Frontal cortex (tissue), 4 donors: ENCODE results near the gene KLF2. TPM values are rescaled to one million over a fixed set of nuclear protein-coding genes. Genes with fewer than 3 reads are reported as not detected.

ENCODE experiments used
- DNase-seq, 2 donors: peaks; one replicate each; pipeline ENCODE4 v3.0.0; 2012; ENCODE audit warnings: low spot score in 2 of 2
- FAIRE-seq: peaks from 2 replicates; lab custom pipeline; 2012; peaks lifted over from hg19 to GRCh38; lab: Jason Lieb, UNC
- total RNA-seq: library from RNA; depleted of rRNA; stranded (reverse); fragments of >200 nt; gene quantifications from one replicate; pipeline ENCODE4 v1.2.3, GENCODE V29; 2014
- donor health status: control.
- donor health status: control.
- donor health status: control.

KLF2 gene
- total RNA-seq, 1 donor from 2014 or later: 2.4 TPM

DNA sequence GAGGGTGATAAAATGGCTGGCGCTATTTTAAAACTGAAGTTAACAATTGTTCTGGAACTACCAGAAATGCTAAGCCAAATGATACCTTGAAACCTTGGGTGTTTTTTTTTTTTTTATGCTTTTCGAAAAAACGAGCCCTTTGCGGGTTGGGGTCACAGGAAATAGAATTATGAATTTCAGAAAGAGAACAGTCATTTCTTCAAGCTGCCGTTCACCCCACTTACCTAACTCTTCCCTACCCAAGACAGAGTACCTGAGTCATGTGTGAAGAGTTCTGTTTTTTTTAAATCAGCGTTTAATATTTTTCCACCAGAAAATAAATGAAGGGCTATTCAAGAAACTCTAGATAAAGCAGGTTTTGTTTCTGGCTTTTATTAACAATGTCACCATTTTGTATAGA is 35.3 kb downstream of the KLF2 start:
- FAIRE-seq (no peak), DNase-seq (no peak)

DNA sequence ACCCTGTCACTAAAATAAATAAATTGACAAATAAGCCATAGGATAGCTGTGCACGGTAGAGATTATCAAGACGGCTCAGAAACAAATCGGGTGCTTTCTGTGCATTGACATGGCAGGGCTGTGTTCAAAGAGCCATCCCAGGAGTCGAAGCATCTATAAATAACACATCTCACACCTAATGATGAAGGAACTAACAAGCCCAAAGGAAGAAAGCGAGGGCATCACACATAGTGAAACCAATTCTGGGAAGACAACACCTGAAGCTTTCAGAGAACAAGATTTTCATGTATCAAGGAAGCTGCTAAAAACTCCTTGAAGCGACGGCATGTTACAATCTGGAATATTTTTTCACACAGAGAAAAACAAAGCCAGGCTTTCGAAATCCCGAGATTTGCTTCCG is 36.1 kb downstream of the KLF2 start:
- DNase-seq: no peak
- no peak for FAIRE-seq

- FAIRE-seq: no peak
- no peak for DNase-seq
Observed at GRCh38 chr19:16361254-16361653, 36.6 kb downstream of the KLF2 start.

DNA sequence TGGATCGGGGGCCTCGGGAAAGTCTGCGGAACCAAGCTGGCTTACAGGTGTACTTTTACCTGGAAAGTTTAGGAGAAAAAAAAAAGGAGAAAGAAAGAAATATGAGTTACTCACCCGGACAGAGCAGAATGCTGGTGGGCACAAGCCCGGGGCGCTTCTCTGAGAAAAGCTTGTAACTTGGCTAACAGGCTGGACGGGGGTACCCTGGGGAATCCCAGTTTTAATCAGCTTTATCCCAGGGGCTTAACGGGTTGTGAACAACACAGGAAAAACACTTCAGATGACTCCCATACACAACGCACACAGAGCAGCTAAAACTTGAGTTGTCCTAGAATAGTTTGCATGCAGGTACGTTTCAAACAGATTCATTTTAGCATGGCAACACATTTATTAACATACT is 37.3 kb downstream of the KLF2 start:
- no peak for DNase-seq
- no peak for FAIRE-seq

DNA sequence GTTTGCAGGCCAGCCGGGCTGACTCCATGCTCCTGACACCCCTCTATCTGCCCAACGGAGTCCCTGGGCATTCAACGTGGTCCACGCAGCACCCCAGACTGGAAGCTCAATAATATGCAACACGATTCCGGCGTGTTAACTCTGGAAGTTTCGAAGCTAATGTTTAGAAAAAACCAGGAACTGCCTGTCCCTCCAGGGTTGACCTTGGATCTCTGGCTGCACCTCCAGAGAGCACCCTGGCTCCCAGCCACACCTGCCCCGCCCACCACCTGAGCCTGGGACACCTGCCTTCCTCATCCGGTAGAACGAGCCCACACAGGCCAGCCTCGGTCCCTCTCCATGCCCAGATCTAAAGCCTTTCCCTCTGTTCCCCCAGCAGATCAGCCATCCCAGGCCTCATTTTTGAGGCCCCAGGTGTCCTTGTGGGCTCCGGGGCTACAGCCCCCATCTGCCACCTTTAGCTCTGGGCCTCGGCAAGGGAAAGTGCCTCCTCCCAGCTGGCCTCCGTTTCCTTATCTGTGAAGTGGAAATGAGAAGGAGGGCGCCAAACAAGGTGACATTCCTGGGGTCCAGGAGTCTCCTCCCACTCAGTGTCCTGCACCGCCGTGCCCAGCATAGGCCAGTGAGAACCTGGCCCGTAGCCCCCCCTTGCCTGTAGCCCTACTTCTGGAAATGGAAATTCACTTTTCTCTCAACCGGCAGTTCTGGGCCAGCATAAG is 38.7 kb downstream of the KLF2 start:
- DNase-seq (no peak), FAIRE-seq (no peak)

- DNase-seq: no peak
- no peak for FAIRE-seq
Observed at GRCh38 chr19:16363852-16364230, 39.2 kb downstream of the KLF2 start.

DNA sequence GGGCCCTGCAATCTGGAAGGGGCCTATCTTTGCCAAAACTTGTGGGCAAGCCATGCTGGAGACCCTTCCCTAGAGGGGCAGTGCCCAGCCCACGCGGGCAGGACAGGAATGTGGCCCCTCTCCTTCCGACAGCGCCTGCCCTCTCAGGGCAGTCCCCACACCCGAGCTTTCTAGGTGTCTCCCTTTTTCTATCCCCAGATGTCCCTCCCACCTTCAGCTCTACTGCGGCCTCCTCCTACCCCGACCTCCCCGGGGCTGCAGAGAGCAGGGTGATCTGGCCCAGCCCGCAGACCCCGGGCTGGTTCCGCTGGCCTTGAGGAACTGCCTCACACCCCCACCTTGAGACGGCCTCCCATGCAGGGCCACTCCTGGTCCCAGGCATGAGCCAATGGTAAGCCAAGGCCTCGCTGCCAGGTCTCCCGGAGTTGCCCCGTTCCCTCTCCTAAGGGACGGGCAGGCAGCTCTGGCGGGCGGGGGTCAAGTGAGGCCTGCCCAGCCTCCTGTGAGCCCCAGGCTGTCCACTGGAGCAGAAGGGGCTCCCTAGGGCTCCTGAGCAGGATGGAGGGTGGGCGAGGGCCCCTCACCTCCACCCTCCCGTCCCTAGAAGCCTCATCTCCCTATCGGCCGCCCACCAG is 39.7 kb downstream of the KLF2 start:
- no peak for DNase-seq
- FAIRE-seq: no peak

DNA sequence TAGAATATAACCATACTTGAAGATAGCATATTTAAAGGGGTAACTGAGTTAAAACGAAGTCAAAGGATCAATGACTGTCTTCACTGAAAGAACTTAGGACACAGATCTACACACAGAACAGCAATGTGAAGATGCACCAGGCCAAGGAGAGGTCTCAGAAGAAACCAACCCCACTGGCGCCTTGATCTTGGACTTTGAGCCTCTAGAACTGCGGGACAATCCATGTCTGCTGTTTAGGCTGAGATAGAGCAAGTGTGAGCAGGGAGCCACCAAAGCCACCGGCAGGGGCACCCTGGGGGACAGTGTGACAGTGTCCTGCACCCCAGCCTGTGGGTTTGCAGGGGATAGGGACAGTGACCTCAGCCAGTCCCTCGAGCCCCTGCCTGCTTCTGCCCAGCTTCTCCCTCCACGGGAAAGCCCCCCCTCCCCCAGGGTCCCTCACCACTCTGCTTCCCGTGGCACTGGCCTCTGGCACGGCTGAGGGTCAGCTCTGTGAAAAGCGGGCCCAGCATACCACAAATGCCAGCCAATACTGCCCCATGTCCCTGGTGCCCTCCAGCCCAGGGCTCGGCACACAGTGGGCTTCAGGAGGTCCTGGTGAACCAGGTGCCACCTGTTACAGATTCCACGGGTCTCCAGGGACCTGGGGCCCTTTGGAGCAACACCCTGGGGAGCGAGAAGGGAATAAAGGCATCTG is 40.8 kb downstream of the KLF2 start:
- FAIRE-seq (no peak), DNase-seq (no peak)

DNA sequence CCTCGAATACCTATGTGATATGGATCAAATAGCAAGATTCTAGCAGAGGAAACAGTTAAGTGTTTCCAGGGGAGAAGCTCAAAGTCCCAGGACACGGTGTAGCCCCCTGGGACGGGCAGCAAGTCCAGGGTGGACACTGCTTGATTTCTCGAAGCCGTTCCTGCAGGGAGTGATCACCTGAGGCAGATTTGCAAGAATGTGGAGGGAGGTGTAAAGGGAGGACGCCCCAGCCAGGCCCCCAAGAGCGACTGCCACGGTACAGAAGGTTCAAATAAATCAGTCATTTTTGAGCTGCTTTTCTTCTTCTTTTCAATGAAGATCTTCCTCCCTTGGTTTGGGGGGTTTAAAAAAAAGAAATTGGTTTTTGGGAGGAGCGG is 41.4 kb downstream of the KLF2 start:
- no peak for FAIRE-seq
- DNase-seq: no peak

DNA sequence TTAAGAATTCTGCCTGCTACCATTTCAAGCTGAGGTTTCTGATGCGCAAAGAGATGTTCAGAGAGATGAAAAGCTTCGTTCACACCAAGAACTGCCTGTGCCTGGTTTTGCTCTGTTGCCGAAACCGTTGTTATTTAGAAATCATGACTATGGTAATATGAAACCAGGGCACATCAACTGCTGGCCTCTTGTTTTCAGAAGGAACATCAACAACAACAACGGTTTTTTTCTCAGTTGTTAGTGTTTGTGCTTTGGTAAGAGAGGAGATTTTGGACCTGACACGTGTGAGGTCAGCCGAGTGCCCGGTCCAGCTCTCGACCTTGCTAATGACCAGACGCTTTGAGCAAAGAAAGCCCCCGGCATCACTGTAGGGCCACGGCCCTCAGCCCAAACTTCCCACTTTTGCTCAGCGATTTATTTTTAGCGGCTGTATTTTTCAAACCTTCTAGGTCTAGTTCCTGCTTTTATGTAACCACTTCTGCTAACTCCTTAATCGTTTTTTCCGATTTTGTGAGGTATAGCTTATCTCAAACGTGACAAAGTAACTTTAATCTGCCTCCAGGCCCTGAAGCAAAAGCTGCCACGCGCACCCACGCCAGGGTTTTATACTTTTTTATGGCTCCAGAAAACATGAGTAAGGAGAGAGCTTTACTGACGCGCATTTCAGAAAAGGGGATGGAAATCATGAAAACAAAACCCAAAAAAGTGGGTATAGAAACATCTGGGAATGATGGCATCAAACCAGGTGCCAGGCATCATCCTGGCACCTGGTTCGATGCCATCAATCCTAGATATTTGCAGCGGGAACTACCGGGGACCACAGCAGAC is 42.0 kb downstream of the KLF2 start:
- DNase-seq: no peak

DNA sequence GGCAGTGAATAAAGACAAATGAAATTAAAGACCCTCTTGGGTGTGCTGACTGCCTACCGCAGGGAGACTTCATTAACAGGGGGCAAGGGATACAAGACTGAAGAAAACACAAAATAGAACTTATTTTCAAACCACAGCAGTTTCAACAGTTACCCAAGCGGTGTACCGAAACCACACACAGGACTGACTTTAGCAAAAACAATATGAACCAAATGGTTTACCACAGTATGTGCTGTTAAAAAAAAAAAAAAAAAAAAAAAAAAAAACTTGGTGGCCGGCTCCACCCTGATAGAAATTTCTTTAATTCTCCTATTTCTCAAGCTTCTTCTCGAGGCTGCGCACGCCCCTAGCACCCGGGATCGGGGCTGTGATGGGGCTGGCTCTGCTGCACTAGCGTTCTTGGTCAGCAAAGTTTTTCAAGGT is 42.6 kb downstream of the KLF2 start:
- FAIRE-seq: no peak

More for the DNA sequence above, 42.0 kb downstream of the KLF2 start:
- FAIRE-seq: no peak

DNA sequence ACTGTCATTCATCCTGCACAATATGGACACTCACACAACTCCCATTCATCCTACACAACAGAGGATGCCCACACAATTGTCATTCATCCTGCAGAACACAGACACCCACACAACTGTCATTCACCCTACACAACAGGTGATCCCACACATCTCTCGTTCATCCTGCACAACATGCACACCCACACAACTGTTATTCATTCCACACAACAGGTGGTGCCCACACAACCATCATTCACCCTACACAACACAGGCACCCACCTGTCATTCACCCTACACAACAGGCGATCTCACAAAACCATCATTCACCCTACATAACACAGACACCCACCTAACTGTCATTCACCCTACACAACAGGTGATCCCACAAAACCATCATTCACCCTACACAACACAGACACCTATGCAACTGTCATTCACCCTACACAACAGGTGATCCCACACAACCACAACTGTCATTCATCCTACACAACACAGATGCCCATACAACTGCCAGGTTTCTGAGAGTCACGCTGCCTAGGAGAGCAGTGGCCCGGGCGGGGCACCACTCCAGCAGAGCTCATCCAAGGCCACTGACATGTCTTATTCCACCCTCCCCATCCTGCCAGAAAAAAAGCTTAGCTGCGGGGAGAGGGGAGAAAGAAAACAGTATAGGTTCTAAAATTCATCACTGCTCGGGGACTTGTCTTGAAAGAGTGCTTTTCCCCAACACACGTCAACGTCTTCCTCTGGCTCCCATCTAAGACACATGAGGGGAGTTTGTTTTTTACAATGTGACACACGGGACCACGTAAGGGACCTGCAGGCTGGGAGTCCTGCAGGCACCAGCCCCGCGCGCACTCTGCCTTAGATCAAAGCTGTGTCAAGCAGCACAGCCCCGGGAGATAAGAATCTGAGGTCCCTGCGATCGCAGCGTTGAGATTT is 44.0 kb downstream of the KLF2 start:
- no peak for FAIRE-seq
- DNase-seq: no peak

More for the DNA sequence above, 42.6 kb downstream of the KLF2 start:
- no peak for DNase-seq

- no peak for FAIRE-seq
- DNase-seq: no peak
Observed at GRCh38 chr19:16369306-16369663, 44.7 kb downstream of the KLF2 start.

DNA sequence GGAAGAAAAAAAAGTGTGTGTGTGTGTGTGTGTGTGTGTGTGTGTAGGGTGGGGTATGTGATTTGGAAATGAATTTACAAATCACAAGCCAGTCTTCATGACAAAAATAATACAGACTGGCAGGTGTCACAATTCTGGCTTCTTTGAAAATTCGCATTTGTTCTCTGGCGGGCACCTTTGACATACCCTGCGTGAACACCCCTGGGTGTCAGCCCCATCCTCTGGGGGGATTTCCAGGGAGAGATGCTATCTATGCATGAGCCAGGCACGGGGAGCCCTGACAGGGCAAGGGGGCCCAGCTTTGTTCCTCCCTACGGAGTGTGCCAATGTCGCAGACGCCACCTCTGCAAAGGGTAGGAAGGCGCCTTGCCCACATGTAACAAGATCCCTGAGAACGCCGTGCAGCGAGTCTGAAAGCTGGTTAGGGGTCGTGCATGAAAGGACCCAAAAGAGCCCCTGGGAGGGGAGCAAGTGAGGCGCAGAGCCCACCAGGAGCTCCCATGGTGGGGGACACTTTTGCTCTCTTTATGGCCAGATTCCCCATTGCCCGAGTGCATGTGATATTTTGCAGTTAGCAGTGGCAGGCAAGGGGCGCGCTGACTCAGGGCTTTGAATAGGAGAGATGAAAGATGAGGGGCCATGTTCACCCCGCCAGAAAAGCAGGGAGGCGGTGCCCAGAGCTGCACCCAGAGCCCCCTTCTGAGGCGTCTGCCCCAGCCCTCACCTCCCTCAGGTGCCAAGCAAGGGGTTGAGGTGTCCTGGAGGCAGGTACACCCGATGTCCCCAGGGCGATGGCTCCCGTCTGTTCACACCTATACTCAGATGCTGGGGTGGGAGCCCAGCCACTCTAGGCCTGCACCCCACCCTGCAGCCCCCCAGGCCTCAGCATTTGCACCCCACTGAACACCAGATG is 45.3 kb downstream of the KLF2 start:
- FAIRE-seq: no peak

GRCh38 chr19:16370641-16371391 is 46.2 kb downstream of the KLF2 start:
- FAIRE-seq (no peak), DNase-seq (no peak)

More for the DNA sequence above, 45.3 kb downstream of the KLF2 start:
- DNase-seq: no peak

DNA sequence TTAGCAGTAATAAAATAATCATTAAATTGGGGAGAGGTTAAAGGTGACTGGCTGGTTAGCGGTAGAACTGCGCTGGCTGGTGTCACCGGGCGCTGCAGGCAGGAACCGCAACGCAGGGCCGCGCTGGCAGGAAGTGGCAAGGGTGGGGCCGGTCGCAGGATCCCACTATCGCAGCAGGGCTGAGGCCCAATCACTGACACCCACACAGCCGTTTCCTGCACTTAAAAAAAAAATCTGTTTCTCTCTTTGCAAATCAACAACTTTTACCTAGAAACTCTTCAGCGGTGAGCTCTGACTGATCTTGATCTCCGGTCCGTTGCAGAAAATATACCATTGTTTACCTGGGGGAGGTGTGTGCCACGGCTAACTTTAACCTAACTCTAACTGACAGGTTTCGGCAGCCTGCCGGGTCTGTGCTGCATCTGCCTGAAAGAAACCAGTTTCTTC is 46.9 kb downstream of the KLF2 start:
- FAIRE-seq: no peak
- no peak for DNase-seq

DNA sequence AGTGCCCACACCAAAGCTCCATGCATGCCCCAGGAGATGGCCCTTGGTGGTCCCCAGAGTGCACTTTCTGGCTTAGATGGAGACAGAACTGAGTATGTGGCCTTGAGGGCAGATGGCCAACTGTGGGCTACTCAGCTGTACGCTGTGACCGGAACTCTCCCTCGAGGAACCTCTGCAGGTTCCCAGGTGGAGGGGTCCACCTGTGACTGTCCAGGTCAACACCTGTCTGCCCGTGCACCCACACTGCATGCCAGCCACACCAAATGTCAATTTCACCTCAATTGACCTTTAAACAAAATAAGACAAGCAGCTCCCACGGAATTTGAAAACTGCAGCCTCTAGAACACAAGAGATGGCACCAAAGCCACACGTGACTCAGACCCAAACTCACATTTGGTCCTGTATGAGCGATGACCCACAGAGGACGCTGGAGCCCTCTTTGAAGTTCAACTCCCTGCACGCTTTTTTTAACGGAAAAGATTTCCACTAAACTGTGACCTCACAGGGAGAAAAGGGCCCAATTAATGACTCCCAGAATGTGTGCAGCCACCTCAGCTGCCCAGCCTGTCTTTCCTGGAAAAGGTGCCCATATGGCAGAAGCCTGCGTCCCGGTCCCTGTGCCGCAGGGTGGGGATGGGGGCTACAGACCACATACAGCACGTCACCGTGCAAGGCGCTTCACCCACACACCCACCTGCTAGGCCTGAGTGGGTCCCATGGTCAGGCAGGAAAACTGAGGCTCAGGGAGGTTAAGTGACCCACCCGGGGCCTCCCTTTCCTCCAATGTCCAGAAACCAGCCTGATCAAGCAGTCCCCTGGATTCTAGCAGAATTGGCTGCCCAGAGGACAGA is 47.7 kb downstream of the KLF2 start:
- FAIRE-seq (no peak), DNase-seq (no peak)
